Activated CD8-positive, alpha-beta memory T cell treated with anti-CD3 and anti-CD28 coated beads, Interleukin-2, amount 50 U/mL, for 4 hours (primary cell): ENCODE results near the gene UTP25.

Source experiments
- DNase-seq: peaks from one replicate; pipeline ENCODE4 v3.0.0-alpha.2; 2020

UTP25 gene

DNA sequence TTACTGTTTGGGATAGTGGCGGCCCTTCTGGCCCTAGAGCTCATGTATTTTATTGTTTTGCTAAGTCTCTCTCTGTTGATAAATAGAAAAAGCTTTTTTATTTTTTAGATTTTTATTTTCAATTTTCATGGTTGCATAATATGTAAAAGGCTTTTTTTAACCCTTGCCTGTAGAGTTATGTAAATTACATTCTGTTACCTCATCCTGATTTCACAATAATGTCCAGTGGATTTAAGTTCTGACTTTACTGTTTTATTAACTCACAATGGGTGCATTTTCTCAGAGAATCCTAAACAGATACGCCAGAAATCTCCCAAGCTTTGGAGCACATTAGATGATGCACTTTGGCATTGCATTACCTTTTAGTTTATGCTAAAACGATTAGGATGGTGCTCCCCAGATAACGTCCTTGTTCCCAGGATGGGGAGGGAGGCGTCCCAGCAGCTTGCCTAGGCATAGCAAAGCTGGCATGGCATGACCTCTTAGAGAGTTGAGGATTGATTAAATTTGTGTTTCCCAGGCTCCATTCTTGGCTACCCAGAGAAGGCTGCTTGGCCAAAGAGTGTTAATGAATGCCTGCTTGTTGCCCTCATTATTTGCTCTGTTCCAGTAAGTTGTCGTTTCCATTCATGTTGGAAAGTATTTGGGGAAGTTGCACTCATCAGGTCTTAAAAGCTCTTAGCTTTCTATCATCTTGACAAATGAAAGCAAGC is 17.1 kb downstream of the UTP25 start:
- DNase-seq = no peak

GRCh38 chr1:209845408-209845725 is 17.6 kb downstream of the UTP25 start:
- no peak for DNase-seq

- DNase-seq = no peak
These were observed 21.6 kb downstream of the UTP25 start for GRCh38 chr1:209849388-209849787.

- peak; percentile 38 for DNase-seq
These were observed 22.7 kb downstream of the UTP25 start for GRCh38 chr1:209850342-209850979.

DNA sequence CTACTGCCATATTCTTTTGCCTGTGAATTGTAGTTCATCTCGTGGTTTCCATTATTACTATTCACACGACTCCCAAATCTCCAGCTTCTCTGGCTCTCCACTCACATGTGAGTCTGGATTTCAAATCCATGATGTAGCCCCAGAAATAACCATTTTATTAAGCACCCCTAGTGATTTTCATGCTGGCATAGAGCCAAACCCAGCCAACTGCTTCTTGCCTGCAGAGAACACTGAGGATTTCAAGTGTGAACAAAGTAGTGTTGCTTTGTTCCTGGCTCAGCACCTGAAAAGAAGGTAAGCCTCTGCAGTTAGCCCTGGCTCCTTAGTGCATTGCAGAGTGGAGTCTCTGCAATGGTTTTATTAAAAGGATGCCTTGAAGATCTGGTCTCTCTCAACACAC is 25.9 kb downstream of the UTP25 start:
- DNase-seq = no peak

- DNase-seq = no peak
These were observed 26.4 kb downstream of the UTP25 start for GRCh38 chr1:209854196-209854595.

- DNase-seq = no peak
These were observed 27.2 kb downstream of the UTP25 start for GRCh38 chr1:209855006-209855405.

GRCh38 chr1:209855623-209856022 is 27.9 kb downstream of the UTP25 start:
- DNase-seq = no peak

GRCh38 chr1:209858561-209859103 is 30.9 kb downstream of the UTP25 start:
- DNase-seq = no peak

DNA sequence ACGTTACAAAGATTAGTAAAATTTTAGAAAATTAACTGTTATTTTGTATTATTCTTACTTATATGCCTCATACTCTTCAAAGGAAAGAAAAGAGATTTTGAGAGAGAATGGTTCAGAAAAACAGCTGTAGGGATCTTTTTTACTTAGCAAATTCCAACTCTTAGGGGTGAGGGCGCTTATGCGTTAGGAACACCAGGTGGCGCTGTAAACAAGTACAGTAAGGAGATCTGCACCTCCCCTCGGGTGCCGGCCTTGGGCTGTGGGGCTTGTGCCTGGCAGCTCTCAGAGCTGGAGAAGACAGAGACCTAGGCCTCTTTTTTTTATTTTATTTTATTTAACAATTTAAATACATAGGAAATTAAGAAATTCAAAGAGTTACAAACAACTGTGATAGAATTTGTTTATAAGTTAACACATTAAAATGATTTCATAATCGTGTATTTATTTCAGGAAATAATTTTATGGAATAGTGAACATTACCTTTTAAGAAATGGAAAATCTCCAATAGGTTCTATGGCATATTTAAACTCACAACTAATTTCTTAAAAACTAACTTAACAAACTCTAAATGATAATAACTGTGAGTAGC is 32.6 kb downstream of the UTP25 start:
- DNase-seq = peak; percentile 71

GRCh38 chr1:209861242-209861641 is 33.5 kb downstream of the UTP25 start:
- no peak for DNase-seq

DNA sequence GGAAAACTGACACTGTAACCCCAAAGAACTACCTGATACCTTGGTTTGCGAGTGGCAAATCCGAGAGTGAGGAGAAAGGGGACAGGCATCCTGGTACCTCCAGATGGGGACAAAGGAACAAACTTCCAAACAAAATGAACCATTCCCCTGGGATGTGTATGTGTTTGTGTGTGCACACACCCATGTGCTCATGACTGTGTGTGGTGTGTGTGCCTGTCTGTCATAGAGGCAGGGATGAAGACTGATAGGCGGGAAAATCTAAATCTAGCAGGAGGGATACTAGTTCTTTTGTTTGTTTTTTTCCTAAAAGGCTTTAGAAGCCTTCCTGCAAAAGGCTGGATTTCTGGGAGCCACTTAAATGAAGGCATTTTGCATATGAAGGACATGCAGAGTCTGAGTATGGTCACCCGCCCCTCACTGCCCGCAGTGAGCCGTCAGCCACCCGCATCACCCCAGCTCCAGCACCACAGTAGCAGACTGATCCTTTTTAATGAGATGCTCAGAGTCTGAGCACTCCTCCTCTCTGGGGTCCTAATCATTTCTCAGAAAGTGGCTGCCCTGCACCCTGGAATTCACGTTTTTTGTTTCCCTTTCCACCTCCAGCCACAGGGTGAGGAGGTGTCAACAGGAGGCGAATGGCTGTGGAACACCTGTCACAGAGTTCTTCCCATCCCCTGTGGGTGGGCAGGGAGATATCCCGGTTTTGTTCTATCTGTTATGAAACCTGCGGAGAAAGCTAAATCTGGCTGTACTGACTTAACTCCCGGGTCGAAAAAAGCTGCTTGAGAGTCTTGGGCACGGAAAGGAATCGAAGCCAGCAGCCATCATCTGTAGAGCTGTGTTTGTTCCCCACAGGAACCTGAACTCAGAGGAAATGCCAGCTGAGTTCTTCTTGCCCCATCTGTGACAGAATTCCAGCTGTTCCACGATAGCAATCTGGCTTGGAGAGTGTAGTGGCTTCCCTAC is 34.9 kb downstream of the UTP25 start:
- DNase-seq = no peak

DNA sequence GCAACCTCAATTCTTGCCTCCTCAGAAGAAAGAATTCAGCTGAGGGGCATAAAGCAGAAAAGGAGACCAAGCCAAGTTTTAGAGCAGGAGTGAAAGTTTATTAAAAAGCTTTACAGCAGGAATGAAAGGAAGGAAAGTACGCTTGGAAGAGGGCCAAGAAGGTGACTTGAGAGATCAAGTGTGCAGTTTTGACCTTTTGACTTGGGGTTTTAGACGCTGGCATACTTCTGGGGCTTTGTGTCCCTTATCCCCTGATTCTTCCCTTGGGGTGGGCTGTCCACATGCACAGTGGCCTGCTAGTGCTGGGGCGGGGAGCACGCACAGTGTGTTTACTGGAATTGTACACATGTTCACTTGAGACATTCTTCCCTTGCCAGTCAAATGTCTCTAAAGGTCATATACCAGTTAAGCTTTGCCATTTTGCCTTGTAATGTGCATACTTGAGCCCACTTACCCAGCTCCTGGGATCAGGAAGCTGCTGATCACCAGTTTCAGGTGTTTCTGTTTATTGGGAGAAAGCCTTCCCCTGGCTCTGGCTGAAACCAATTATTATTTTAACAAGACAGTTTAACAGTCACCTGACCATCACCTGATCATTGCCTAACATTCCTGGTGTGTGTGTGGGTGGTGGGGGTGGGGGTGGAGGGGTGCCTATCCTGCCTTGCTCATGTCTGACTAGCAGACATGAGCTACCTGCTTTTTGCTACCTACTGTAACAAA is 36.2 kb downstream of the UTP25 start:
- no peak for DNase-seq

GRCh38 chr1:209866201-209866600 is 38.4 kb downstream of the UTP25 start:
- DNase-seq = no peak

GRCh38 chr1:209869291-209870149 is 41.7 kb downstream of the UTP25 start:
- no peak for DNase-seq

GRCh38 chr1:209870151-209870831 is 42.5 kb downstream of the UTP25 start:
- DNase-seq = no peak

- DNase-seq = no peak
These were observed 43.2 kb downstream of the UTP25 start for GRCh38 chr1:209871006-209871405.

GRCh38 chr1:209871430-209871829 is 43.7 kb downstream of the UTP25 start:
- no peak for DNase-seq

GRCh38 chr1:209873067-209873799 is 45.5 kb downstream of the UTP25 start:
- DNase-seq = no peak

DNA sequence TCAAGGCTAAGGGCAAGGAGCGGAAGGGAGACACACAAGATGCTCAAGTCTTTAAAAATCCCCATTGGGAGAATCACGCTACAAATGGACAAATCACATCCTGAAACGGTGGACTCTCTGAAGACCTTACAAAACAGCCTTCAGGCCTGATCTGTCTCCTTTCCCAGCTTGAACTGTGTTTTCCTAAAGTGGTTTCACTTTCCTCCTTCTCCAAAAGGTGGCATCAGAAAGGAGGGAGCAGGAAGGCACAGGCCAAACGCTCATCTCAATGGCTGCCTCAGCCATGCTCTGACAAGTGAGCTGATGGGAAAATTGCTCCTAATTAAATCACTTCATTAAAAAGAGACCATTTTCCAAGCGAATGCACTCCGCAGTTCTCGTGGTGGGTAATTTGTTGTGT is 47.7 kb downstream of the UTP25 start:
- DNase-seq = no peak
